Smooth muscle cell (in vitro differentiated cells): ENCODE data around the gene MYRIP. TPM values are rescaled to one million over a fixed set of nuclear protein-coding genes. Genes with fewer than 3 reads are reported as not detected.

Source experiments
- DNase-seq: peaks from one replicate; lab custom pipeline; 2025; ENCODE audit not compliant: unreplicated experiment; lab: John Stamatoyannopoulos, UW
- H2AFZ ChIP-seq: fragments of 200-600 bp; sonication (generic); 2 replicates; pipeline ENCODE4 v1.6.0; 2016; ENCODE audit warnings: antibody characterized with exemption, low read depth, mild to moderate bottlenecking
- H3F3A ChIP-seq: fragments of 200-600 bp; sonication (generic); 2 replicates; pipeline ENCODE4 v1.6.0; 2017; ENCODE audit warnings: antibody characterized with exemption, low read depth
- H3K27ac ChIP-seq: fragments of 200-600 bp; sonication (generic); 2 replicates; pipeline ENCODE4 v1.5.1; 2016; ENCODE audit warnings: low read depth, mild to moderate bottlenecking
- H3K27me3 ChIP-seq: fragments of 200-600 bp; sonication (generic); 2 replicates; pipeline ENCODE4 v1.6.1; 2016; ENCODE audit warnings: low read depth, mild to moderate bottlenecking
- H3K36me3 ChIP-seq: fragments of 200-600 bp; sonication (generic); 2 replicates; pipeline ENCODE4 v1.5.1; 2016; ENCODE audit warnings: low read depth
- H3K4me1 ChIP-seq: fragments of 200-600 bp; sonication (generic); 2 replicates; pipeline ENCODE4 v1.5.1; 2016; ENCODE audit warnings: low read depth
- H3K4me2 ChIP-seq: fragments of 200-600 bp; sonication (generic); 2 replicates; pipeline ENCODE4 v1.6.0; 2016; ENCODE audit warnings: mild to moderate bottlenecking
- H3K4me3 ChIP-seq: fragments of 200-600 bp; sonication (generic); 2 replicates; pipeline ENCODE4 v1.5.1; 2016; ENCODE audit warnings: mild to moderate bottlenecking
- H3K79me2 ChIP-seq: fragments of 200-600 bp; sonication (generic); 2 replicates; pipeline ENCODE4 v1.6.0; 2016; ENCODE audit warnings: low read depth, mild to moderate bottlenecking
- H3K9ac ChIP-seq: fragments of 200-600 bp; sonication (generic); 2 replicates; pipeline ENCODE4 v1.6.0; 2016; ENCODE audit warnings: low read depth
- H3K9me3 ChIP-seq: fragments of 200-600 bp; sonication (generic); replicated peaks from 2 replicates; pipeline ENCODE4 v1.5.1; 2016; ENCODE audit warnings: low read depth
- H4K20me1 ChIP-seq: fragments of 200-600 bp; sonication (generic); 2 replicates; pipeline ENCODE4 v1.6.0; 2016; ENCODE audit warnings: low read depth
- whole genome bisulfite sequencing: methylation state at CpG from one replicate; pipeline ENCODE4 v1.1.7; 2016; ENCODE audit warnings: low lambda C conversion rate; 5-methylcytosine and 5-hydroxymethylcytosine counted together
- polyA plus RNA-seq: library from polyadenylated mRNA; unstranded; fragments of >200 nt; fragmentation: Nextera tagmentation; extraction: Ambion mirVana; gene quantifications from 2 replicates; pipeline ENCODE4 v1.2.1, GENCODE V29; 2016
- total RNA-seq: library from RNA; depleted of rRNA; stranded (reverse); fragments of >200 nt; gene quantifications from 2 replicates; pipeline ENCODE4 v1.2.3, GENCODE V29; 2014
- TF ChIP-seq, protein P1 (sequence below): fragments of 200-600 bp; sonication (generic); IDR thresholded peaks from 2 replicates; pipeline ENCODE4 v1.5.1; 2017; ENCODE audit warnings: borderline replicate concordance, mild to moderate bottlenecking, antibody characterized with exemption; ENCODE audit not compliant: insufficient read depth, poor library complexity, severe bottlenecking

The MYRIP gene
- total and polyA plus RNA-seq, 2 experiments from 2014 or later: not detected

DNA sequence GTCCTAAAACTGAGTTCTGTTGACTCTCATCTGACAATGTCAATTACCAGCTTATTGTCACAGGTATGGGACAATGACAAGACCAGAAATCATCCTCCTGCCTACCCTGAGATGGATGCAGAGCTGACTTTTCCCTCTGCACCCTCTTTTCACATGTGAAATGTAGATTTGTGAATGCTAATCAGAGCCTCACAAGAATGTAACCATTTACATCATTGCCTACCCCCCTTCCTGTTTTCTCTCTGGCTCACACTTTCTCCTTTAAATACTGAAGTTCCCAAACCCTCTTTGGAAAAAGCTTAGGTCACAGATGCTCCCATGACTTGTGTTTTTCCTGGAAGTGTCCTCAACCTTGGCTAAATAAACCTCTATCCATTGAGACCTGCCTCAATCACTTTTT, 228.2 kb downstream of the MYRIP start:
- Histone ChIP-seq H3K36me3 (no peaks in the 10 kb centered on the region), H3K4me1 (no peaks in the 10 kb centered on the region), H4K20me1 (no peaks in the 10 kb centered on the region), H3K9me3 (no peaks in the 10 kb centered on the region), H3K27ac (no peak overlapping the region), H3K79me2 (no peaks in the 10 kb centered on the region), H3K4me3 (no peak overlapping the region), H3K27me3 (no peaks in the 10 kb centered on the region), H3F3A (no peaks in the 10 kb centered on the region), H2AFZ (no peak overlapping the region), H3K4me2 (no peak overlapping the region), H3K9ac (no peak overlapping the region)
- no peak for DNase-seq
- TF ChIP-seq, protein P1, sequence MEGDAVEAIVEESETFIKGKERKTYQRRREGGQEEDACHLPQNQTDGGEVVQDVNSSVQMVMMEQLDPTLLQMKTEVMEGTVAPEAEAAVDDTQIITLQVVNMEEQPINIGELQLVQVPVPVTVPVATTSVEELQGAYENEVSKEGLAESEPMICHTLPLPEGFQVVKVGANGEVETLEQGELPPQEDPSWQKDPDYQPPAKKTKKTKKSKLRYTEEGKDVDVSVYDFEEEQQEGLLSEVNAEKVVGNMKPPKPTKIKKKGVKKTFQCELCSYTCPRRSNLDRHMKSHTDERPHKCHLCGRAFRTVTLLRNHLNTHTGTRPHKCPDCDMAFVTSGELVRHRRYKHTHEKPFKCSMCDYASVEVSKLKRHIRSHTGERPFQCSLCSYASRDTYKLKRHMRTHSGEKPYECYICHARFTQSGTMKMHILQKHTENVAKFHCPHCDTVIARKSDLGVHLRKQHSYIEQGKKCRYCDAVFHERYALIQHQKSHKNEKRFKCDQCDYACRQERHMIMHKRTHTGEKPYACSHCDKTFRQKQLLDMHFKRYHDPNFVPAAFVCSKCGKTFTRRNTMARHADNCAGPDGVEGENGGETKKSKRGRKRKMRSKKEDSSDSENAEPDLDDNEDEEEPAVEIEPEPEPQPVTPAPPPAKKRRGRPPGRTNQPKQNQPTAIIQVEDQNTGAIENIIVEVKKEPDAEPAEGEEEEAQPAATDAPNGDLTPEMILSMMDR: no peak

DNA sequence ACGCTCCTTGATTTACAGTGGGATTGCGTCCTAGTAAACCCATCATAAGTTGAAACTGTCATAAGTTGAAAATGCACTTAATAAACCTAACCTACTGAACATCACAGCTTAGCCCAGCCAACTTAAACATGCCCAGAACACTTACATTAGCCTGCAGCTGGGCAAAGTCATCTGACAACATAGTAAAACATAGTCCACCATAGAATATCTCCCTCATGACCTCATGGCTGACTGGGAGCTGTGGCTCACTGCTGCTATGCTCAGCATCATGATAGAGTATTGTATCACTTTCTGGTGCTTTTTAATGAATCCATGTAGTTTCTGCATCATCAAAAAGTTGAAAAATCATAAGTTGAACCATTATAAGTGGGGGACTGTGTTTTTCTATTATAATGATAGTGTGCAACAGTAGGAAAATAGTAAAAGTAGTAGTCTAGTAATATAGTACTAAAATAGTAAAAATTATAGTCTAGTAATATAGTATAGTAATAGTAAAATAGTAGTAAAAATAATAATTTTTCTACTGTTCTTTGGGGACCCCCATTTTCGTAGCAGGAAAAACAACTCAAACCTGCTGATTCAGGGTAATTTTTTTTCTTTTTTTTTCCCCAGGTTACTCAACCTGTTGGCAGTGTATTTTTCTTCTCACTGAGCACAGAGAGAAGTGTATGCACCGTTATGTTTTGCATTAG, 233.5 kb downstream of the MYRIP start:
- no peak overlapping the region for H3K9ac ChIP-seq
- no peaks in the 10 kb centered on the region for H3K4me1 ChIP-seq
- no peaks in the 10 kb centered on the region for H4K20me1 ChIP-seq
- H3K9me3 ChIP-seq: no peaks in the 10 kb centered on the region
- H3K4me2 ChIP-seq: no peak overlapping the region
- H3K4me3 ChIP-seq: no peak overlapping the region
- H2AFZ ChIP-seq: no peak overlapping the region
- DNase-seq: no peak
- H3F3A ChIP-seq: no peaks in the 10 kb centered on the region
- no peaks in the 10 kb centered on the region for H3K27me3 ChIP-seq
- H3K27ac ChIP-seq: no peak overlapping the region
- no peaks in the 10 kb centered on the region for H3K79me2 ChIP-seq
- H3K36me3 ChIP-seq: no peaks in the 10 kb centered on the region
- 80% methylated on average over 4 of the region's 4 CpGs for WGBS
- TF ChIP-seq, protein P1: no peak

DNA sequence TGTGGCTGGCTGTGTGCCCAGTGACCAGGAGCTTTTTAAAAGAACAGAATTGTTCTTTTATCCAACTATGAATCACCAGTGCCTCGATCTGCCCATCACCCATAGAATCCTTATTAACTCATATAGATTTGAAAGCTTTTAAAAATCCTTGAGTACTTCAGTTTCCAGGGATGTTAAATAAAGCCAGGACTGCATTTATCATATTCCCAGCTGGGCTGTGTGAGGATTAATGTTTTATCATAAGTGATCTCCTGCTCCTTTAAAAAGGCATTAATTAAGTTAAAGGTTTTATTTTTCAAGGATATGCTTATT, 234.0 kb downstream of the MYRIP start:
- no peak overlapping the region for H3K27ac ChIP-seq
- H3F3A ChIP-seq: no peaks in the 10 kb centered on the region
- no peaks in the 10 kb centered on the region for H3K36me3 ChIP-seq
- H3K27me3 ChIP-seq: no peaks in the 10 kb centered on the region
- TF ChIP-seq, protein P1: no peak
- H3K4me2 ChIP-seq: no peak overlapping the region
- no peak overlapping the region for H2AFZ ChIP-seq
- no peak for DNase-seq
- H4K20me1 ChIP-seq: no peaks in the 10 kb centered on the region
- H3K4me1 ChIP-seq: no peaks in the 10 kb centered on the region
- 55% methylated on average over 1 of the region's 1 CpG for WGBS
- no peak overlapping the region for H3K4me3 ChIP-seq
- H3K79me2 ChIP-seq: no peaks in the 10 kb centered on the region
- H3K9me3 ChIP-seq: no peaks in the 10 kb centered on the region
- H3K9ac ChIP-seq: no peak overlapping the region

DNA sequence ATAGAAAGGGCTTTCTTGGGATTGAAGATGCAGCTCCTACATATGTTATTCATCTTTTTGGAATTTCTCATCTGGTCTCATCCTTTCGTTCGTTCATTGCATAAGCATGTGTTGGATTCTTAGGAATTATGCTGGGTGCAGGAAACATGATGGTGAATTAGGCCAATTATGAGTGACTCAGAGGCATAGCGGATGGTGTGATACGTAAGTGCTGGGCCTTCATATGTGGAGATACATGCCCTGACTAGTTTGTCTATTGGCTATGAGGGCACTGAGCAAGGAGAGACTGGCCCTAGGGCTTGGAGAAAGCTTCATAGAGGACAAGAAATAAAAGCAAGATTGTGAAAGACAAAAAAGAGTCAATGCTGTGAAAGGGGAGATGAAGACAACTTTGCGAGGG, 235.1 kb downstream of the MYRIP start:
- Histone ChIP-seq H3K4me1 (no peaks in the 10 kb centered on the region), H4K20me1 (no peaks in the 10 kb centered on the region), H3K4me3 (no peak overlapping the region), H3K27me3 (no peaks in the 10 kb centered on the region), H3K27ac (peak overlapping the region; percentile 70), H3K79me2 (no peaks in the 10 kb centered on the region), H2AFZ (no peak overlapping the region), H3K9ac (peak overlapping the region; percentile 46), H3K4me2 (peak overlapping the region; percentile 31), H3F3A (no peaks in the 10 kb centered on the region), H3K36me3 (no peaks in the 10 kb centered on the region), H3K9me3 (no peaks in the 10 kb centered on the region)
- TF ChIP-seq, protein P1: no peak
- 40% methylated on average over 5 of the region's 5 CpGs for WGBS
- DNase-seq: no peak
